Measurements from ENCODE around the gene TMEM47.

The TMEM47 gene

GRCh38 chrX:34638116-34638515 is 19.0 kb downstream of the TMEM47 start:
- Histone ChIP-seq H3K4me3 (ENCODE audit: low read depth, low read length) (no peak overlapping the region), H3K27ac (ENCODE audit: low read depth, low read length) (no peak overlapping the region), H3K36me3 (ENCODE audit: insufficient read depth, low read length) (no peaks in the 10 kb centered on the region), H3K27me3 (ENCODE audit: insufficient read depth, low read length) (no peaks in the 10 kb centered on the region), H3K79me2 (ENCODE audit: control insufficient read depth, insufficient read depth, low read length, unreplicated experiment) (peaks cover 3% of the 10 kb centered on the region), H2AFZ (ENCODE audit: low read length, unreplicated experiment) (no peak overlapping the region), H3K4me1 (ENCODE audit: control insufficient read depth, insufficient read depth, low read length, unreplicated experiment) (peaks cover 3% of the 10 kb centered on the region)

DNA sequence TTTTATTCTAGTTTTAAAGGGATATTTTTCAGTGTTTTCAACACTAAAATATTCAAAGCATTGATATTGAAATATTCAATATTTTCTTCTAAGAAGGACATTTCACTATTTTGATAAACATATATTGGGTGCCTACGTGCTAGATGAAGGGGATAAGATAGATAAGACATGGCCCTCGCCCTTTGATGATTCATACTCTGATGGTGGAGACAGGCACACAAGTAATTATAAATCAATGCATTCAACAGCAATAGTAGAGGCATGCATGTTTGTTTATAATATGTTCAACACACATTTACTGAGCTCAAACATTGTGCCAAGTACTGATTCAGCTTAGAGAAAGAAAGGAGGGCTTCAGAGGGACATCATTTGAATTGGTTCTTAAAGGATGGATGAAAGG is 22.7 kb downstream of the TMEM47 start:
- no peak overlapping the region for H3K27ac ChIP-seq (ENCODE audit: low read depth, low read length)
- H3K4me3 ChIP-seq (ENCODE audit: low read depth, low read length), result no peak overlapping the region
- no peaks in the 10 kb centered on the region for H3K4me1 ChIP-seq (ENCODE audit: control insufficient read depth, insufficient read depth, low read length, unreplicated experiment)
- no peaks in the 10 kb centered on the region for H3K27me3 ChIP-seq (ENCODE audit: insufficient read depth, low read length)
- H3K79me2 ChIP-seq (ENCODE audit: control insufficient read depth, insufficient read depth, low read length, unreplicated experiment), result no peaks in the 10 kb centered on the region
- H2AFZ ChIP-seq (ENCODE audit: low read length, unreplicated experiment), result no peak overlapping the region
- no peaks in the 10 kb centered on the region for H3K36me3 ChIP-seq (ENCODE audit: insufficient read depth, low read length)

DNA sequence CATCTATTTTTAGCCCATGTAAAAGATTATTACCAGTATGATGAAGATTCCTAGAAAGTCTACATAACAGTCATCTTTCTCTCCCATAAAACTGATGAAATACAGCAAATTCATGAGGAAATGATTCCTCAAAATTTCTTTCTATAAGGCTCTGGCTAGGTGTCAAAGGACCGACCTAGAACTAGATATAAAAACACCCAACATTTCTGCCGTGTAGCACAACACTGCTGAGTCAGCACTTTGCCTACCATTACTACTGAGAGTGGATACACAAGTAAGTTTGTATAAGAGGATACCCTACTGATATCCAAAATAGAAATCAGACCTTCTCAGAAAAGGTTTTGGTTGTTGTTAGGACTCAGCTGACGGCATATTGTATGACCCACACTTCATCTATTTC is 24.7 kb downstream of the TMEM47 start:
- Histone ChIP-seq H2AFZ (ENCODE audit: low read length, unreplicated experiment) (no peak overlapping the region), H3K4me1 (ENCODE audit: control insufficient read depth, insufficient read depth, low read length, unreplicated experiment) (no peaks in the 10 kb centered on the region), H3K79me2 (ENCODE audit: control insufficient read depth, insufficient read depth, low read length, unreplicated experiment) (no peaks in the 10 kb centered on the region), H3K4me3 (ENCODE audit: low read depth, low read length) (no peak overlapping the region), H3K27ac (ENCODE audit: low read depth, low read length) (no peak overlapping the region), H3K36me3 (ENCODE audit: insufficient read depth, low read length) (no peaks in the 10 kb centered on the region), H3K27me3 (ENCODE audit: insufficient read depth, low read length) (no peaks in the 10 kb centered on the region)

GRCh38 chrX:34631479-34632220 is 25.4 kb downstream of the TMEM47 start:
- no peak overlapping the region for H2AFZ ChIP-seq (ENCODE audit: low read length, unreplicated experiment)

GRCh38 chrX:34629572-34629971 is 27.5 kb downstream of the TMEM47 start:
- no peaks in the 10 kb centered on the region for H3K79me2 ChIP-seq (ENCODE audit: control insufficient read depth, insufficient read depth, low read length, unreplicated experiment)
- H3K4me1 ChIP-seq (ENCODE audit: control insufficient read depth, insufficient read depth, low read length, unreplicated experiment), result no peaks in the 10 kb centered on the region
- no peaks in the 10 kb centered on the region for H3K36me3 ChIP-seq (ENCODE audit: insufficient read depth, low read length)
- H3K27me3 ChIP-seq (ENCODE audit: insufficient read depth, low read length), result no peaks in the 10 kb centered on the region
- H2AFZ ChIP-seq (ENCODE audit: low read length, unreplicated experiment), result no peak overlapping the region
- H3K27ac ChIP-seq (ENCODE audit: low read depth, low read length), result no peak overlapping the region
- H3K4me3 ChIP-seq (ENCODE audit: low read depth, low read length), result no peak overlapping the region

More at GRCh38 chrX:34631479-34632220, 25.4 kb downstream of the TMEM47 start:
- no peak overlapping the region for H3K4me3 ChIP-seq (ENCODE audit: low read depth, low read length)
- H3K79me2 ChIP-seq (ENCODE audit: control insufficient read depth, insufficient read depth, low read length, unreplicated experiment), result no peaks in the 10 kb centered on the region
- no peaks in the 10 kb centered on the region for H3K27me3 ChIP-seq (ENCODE audit: insufficient read depth, low read length)
- H3K36me3 ChIP-seq (ENCODE audit: insufficient read depth, low read length), result no peaks in the 10 kb centered on the region
- no peaks in the 10 kb centered on the region for H3K4me1 ChIP-seq (ENCODE audit: control insufficient read depth, insufficient read depth, low read length, unreplicated experiment)
- no peak overlapping the region for H3K27ac ChIP-seq (ENCODE audit: low read depth, low read length)

GRCh38 chrX:34624416-34624815 is 32.7 kb downstream of the TMEM47 start:
- Histone ChIP-seq H3K36me3 (ENCODE audit: insufficient read depth, low read length) (no peaks in the 10 kb centered on the region), H3K27me3 (ENCODE audit: insufficient read depth, low read length) (no peaks in the 10 kb centered on the region), H3K27ac (ENCODE audit: low read depth, low read length) (no peak overlapping the region), H3K4me1 (ENCODE audit: control insufficient read depth, insufficient read depth, low read length, unreplicated experiment) (no peaks in the 10 kb centered on the region), H3K79me2 (ENCODE audit: control insufficient read depth, insufficient read depth, low read length, unreplicated experiment) (no peaks in the 10 kb centered on the region), H2AFZ (ENCODE audit: low read length, unreplicated experiment) (no peak overlapping the region), H3K4me3 (ENCODE audit: low read depth, low read length) (no peak overlapping the region)

DNA sequence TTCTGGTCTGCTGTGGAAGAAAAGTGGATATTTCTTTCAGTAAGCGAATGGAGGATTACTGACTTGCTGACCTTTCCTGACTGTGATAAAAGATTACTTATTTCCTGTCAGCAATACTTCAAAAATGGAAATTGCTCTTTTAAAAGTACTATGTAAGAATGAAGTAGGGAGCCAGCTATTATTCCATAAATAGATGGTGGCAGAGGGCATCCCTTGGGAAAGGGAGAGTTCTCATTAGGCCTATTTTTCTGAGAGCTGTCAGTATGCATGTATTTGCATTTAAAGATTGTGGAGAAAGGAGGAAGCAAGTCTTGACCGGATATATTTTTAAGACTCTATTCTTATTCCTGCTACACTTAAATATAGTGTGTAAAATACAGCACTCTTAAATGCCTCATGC is 37.2 kb downstream of the TMEM47 start:
- Histone ChIP-seq H3K27ac (ENCODE audit: low read depth, low read length) (no peak overlapping the region), H3K27me3 (ENCODE audit: insufficient read depth, low read length) (no peaks in the 10 kb centered on the region), H2AFZ (ENCODE audit: low read length, unreplicated experiment) (no peak overlapping the region), H3K4me1 (ENCODE audit: control insufficient read depth, insufficient read depth, low read length, unreplicated experiment) (no peaks in the 10 kb centered on the region), H3K79me2 (ENCODE audit: control insufficient read depth, insufficient read depth, low read length, unreplicated experiment) (no peaks in the 10 kb centered on the region), H3K36me3 (ENCODE audit: insufficient read depth, low read length) (no peaks in the 10 kb centered on the region), H3K4me3 (ENCODE audit: low read depth, low read length) (no peak overlapping the region)

DNA sequence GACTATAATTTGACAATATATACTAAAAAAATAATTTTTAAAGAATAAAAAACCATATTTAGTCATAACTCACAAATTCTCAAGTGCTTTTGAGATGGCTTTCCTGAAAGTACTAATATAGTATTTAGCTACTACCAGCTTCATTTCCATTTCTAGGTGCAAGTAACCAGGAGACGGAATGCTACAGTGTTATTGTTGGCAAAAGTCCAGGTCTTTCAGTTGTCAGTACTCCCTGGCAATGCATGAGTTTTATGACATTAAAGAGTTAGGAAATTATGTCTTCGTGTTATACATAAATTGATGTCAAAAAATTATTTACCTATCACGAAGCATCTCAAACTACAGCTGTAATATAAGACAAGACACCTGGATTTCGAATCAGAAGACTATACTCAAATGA is 45.0 kb downstream of the TMEM47 start:
- Histone ChIP-seq H2AFZ (ENCODE audit: low read length, unreplicated experiment) (no peak overlapping the region), H3K36me3 (ENCODE audit: insufficient read depth, low read length) (no peaks in the 10 kb centered on the region), H3K27ac (ENCODE audit: low read depth, low read length) (no peak overlapping the region)

DNA sequence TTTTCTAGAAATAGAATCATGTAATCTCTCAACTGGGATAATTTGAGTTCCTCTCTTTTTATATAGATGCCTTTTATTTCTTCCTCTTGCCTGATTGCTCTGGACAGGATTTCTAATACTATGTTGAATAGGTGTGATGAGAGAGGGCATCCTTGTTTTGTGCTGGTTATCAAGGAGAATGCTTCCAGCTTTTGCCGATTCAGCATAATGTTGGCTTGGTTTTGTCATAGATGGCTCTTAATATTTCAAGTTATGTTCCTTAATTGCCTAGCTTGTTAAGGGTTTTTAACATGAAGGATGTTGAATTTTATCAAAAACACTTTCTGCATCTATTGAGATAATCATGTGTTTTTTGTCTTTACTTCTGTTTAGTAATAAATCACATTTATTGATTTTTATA is 58.7 kb downstream of the TMEM47 start:
- H3K79me2 ChIP-seq (ENCODE audit: control insufficient read depth, insufficient read depth, low read length, unreplicated experiment), result no peaks in the 10 kb centered on the region
- no peak overlapping the region for H3K4me3 ChIP-seq (ENCODE audit: low read depth, low read length)
- H3K36me3 ChIP-seq (ENCODE audit: insufficient read depth, low read length), result no peaks in the 10 kb centered on the region
- H2AFZ ChIP-seq (ENCODE audit: low read length, unreplicated experiment), result no peak overlapping the region
- no peak overlapping the region for H3K27ac ChIP-seq (ENCODE audit: low read depth, low read length)
- no peaks in the 10 kb centered on the region for H3K27me3 ChIP-seq (ENCODE audit: insufficient read depth, low read length)
- no peaks in the 10 kb centered on the region for H3K4me1 ChIP-seq (ENCODE audit: control insufficient read depth, insufficient read depth, low read length, unreplicated experiment)

More for the DNA sequence above, 45.0 kb downstream of the TMEM47 start:
- no peaks in the 10 kb centered on the region for H3K27me3 ChIP-seq (ENCODE audit: insufficient read depth, low read length)
- H3K4me1 ChIP-seq (ENCODE audit: control insufficient read depth, insufficient read depth, low read length, unreplicated experiment), result no peaks in the 10 kb centered on the region
- H3K4me3 ChIP-seq (ENCODE audit: low read depth, low read length), result no peak overlapping the region
- no peaks in the 10 kb centered on the region for H3K79me2 ChIP-seq (ENCODE audit: control insufficient read depth, insufficient read depth, low read length, unreplicated experiment)

- Histone ChIP-seq H3K4me1 (ENCODE audit: control insufficient read depth, insufficient read depth, low read length, unreplicated experiment) (no peaks in the 10 kb centered on the region), H3K27ac (ENCODE audit: low read depth, low read length) (no peak overlapping the region), H3K79me2 (ENCODE audit: control insufficient read depth, insufficient read depth, low read length, unreplicated experiment) (no peaks in the 10 kb centered on the region), H3K36me3 (ENCODE audit: insufficient read depth, low read length) (no peaks in the 10 kb centered on the region), H3K4me3 (ENCODE audit: low read depth, low read length) (no peak overlapping the region), H3K27me3 (ENCODE audit: insufficient read depth, low read length) (no peaks in the 10 kb centered on the region), H2AFZ (ENCODE audit: low read length, unreplicated experiment) (no peak overlapping the region)
Observed at GRCh38 chrX:34586936-34587335, 70.1 kb downstream of the TMEM47 start.

- Histone ChIP-seq H3K4me3 (ENCODE audit: low read depth, low read length) (no peak overlapping the region), H3K4me1 (ENCODE audit: control insufficient read depth, insufficient read depth, low read length, unreplicated experiment) (no peaks in the 10 kb centered on the region), H3K27me3 (ENCODE audit: insufficient read depth, low read length) (no peaks in the 10 kb centered on the region), H3K27ac (ENCODE audit: low read depth, low read length) (no peak overlapping the region), H2AFZ (ENCODE audit: low read length, unreplicated experiment) (no peak overlapping the region), H3K79me2 (ENCODE audit: control insufficient read depth, insufficient read depth, low read length, unreplicated experiment) (no peaks in the 10 kb centered on the region), H3K36me3 (ENCODE audit: insufficient read depth, low read length) (no peaks in the 10 kb centered on the region)
Observed at GRCh38 chrX:34586346-34586911, 70.7 kb downstream of the TMEM47 start.
